Fibroblast of villous mesenchyme (primary cell): ENCODE data around the gene GOLGA6D. TPM values are rescaled to one million over a fixed set of nuclear protein-coding genes. Genes with fewer than 3 reads are reported as not detected.
"Not testable (repeated sequence)": the region's sequence is repeated elsewhere in the genome, so short reads cannot be mapped to it uniquely, and the experiment has no call there.

Experiments
- DNase-seq: peaks from one replicate; pipeline ENCODE4 v3.0.0-alpha.2; 2010; ENCODE audit warnings: low read depth
- H3K4me3 ChIP-seq: 2 replicates; pipeline ENCODE4 v1.5.1; 2011; ENCODE audit warnings: low read depth, mild to moderate bottlenecking, low read length
- small RNA-seq: library from RNA; depleted of rRNA; stranded (forward); fragments of <200 nt; gene quantifications from one replicate; pipeline ENCODE3, GENCODE V24; 2012
- total RNA-seq: library from RNA; depleted of rRNA; stranded (reverse); fragments of >200 nt; gene quantifications from 2 replicates; pipeline ENCODE4 v1.2.3, GENCODE V29; 2012
- TF ChIP-seq, protein P1 (sequence below): IDR thresholded peaks from 2 replicates; pipeline ENCODE4 v1.5.1; 2012; ENCODE audit warnings: low read depth, mild to moderate bottlenecking, low read length; ENCODE audit not compliant: insufficient read depth

GOLGA6D gene
- total RNA-seq, 1 donor, result not detected

DNA sequence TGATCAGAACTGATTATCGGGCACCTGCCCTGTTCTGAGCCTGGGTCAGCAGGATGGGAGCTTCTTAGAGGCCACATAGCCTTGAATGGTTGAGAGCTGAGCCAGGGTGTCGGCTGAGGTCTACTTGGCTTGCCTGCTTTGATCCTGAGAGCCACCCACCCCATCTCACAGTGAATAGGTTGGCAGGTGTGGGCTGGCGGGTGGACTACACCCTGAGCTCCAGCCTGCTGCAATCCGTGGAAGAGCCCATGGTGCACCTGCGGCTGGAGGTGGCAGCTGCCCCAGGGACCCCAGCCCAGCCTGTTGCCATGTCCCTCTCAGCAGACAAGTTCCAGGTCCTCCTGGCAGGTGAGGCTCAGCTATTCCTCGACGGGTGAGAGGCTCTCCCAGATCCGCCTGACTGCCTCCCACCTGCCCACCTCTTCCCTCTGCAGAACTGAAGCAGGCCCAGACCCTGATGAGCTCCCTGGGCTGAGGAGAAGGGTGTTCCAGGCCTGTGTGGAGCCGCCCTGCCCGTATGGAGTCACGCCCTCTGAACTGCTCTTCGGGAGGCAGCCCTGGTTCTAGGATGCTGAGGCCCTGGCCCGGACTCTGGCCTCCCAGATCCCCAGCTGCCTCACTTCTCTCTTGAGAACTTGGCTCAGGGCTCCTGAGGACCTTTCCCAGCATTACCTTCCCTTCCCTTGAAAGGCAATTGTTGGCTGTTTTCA, 57.1 kb downstream of the GOLGA6D start:
- TF ChIP-seq, protein P1, sequence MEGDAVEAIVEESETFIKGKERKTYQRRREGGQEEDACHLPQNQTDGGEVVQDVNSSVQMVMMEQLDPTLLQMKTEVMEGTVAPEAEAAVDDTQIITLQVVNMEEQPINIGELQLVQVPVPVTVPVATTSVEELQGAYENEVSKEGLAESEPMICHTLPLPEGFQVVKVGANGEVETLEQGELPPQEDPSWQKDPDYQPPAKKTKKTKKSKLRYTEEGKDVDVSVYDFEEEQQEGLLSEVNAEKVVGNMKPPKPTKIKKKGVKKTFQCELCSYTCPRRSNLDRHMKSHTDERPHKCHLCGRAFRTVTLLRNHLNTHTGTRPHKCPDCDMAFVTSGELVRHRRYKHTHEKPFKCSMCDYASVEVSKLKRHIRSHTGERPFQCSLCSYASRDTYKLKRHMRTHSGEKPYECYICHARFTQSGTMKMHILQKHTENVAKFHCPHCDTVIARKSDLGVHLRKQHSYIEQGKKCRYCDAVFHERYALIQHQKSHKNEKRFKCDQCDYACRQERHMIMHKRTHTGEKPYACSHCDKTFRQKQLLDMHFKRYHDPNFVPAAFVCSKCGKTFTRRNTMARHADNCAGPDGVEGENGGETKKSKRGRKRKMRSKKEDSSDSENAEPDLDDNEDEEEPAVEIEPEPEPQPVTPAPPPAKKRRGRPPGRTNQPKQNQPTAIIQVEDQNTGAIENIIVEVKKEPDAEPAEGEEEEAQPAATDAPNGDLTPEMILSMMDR, result no peak
- DNase-seq, result no peak
- no peak overlapping the region for H3K4me3 ChIP-seq

DNA sequence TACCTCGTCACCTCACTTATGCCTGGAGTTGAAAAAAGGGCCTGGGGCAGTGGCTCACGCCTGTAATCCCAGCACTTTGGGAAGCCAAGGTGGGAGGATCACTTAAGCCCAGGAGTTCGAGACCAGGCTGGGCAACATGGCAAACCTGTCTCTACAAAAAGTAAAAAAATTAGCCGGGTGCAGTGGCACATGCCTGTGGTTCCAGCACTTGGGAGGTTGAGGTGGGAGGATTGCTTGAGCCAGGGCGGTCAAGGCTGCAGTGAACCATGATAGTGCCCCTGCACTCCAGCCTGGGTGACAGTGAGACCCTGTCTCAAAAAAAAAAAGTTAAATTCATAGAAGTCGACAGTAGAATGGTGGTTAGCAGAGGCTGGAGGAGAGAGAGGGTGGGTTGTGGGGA, 59.6 kb downstream of the GOLGA6D start:
- H3K4me3 ChIP-seq, result no peak overlapping the region
- TF ChIP-seq, protein P1, result no peak
- DNase-seq, result no peak

DNA sequence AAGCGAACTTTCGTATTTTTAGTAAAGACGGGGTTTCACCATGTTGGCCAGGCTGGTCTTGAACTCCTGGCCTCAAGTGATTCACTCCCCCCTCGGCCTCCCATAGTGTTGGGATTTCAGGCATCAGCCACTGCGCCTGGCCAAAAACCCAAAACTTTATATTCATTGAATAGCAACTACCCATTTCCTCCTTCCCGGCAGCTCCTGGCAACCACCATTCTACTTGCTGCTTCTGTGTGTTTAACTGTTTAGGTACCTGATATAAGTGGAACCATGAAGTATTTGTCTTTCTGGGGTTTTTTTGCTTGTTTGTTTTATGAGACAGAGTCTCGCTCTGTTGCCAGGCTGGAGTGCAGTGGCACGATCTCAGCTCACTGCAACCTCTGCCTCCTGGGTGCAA, 61.3 kb downstream of the GOLGA6D start:
- DNase-seq, H3K4me3 ChIP-seq: not testable (repeated sequence)

Small RNA genes lying within 50 kb of the gene (small RNA-seq; reads per million reads assigned to genes)
- gene AC068338.1 (not detected), gene RN7SL327P (not detected), gene RN7SL489P (not detected)

Other genes with a start within 250 kb of the GOLGA6D start
- gene C15orf39, start 81.0 kb upstream of the GOLGA6D start, total RNA-seq, result 8.1 and 9.1 TPM in 2 replicates
- gene GOLGA6C, start 24.5 kb upstream of the GOLGA6D start, total RNA-seq, result not detected in 2 replicates
- gene COMMD4, start 53.2 kb downstream of the GOLGA6D start, total RNA-seq, result 61.7 and 74.7 TPM in 2 replicates
- gene NEIL1, start 64.2 kb downstream of the GOLGA6D start, total RNA-seq, result 3.2 and 4.3 TPM in 2 replicates
- 123 and 162 TPM in 2 replicates for gene MAN2C1, start 85.8 kb downstream of the GOLGA6D start, total RNA-seq
- 29.0 and 35.0 TPM in 2 replicates for gene SIN3A, start 168.9 kb downstream of the GOLGA6D start, total RNA-seq